Smooth muscle cell (in vitro differentiated cells): Measurements from ENCODE around the gene RBM33. TPM values are rescaled to one million over a fixed set of nuclear protein-coding genes. Genes with fewer than 3 reads are reported as not detected.

Source experiments
- DNase-seq: peaks from one replicate; lab custom pipeline; 2025; ENCODE audit not compliant: unreplicated experiment; lab: John Stamatoyannopoulos, UW
- H2AFZ ChIP-seq: fragments of 200-600 bp; sonication (generic); 2 replicates; pipeline ENCODE4 v1.6.0; 2016; ENCODE audit warnings: antibody characterized with exemption, low read depth, mild to moderate bottlenecking
- H3F3A ChIP-seq: fragments of 200-600 bp; sonication (generic); 2 replicates; pipeline ENCODE4 v1.6.0; 2017; ENCODE audit warnings: antibody characterized with exemption, low read depth
- H3K27ac ChIP-seq: fragments of 200-600 bp; sonication (generic); 2 replicates; pipeline ENCODE4 v1.5.1; 2016; ENCODE audit warnings: low read depth, mild to moderate bottlenecking
- H3K27me3 ChIP-seq: fragments of 200-600 bp; sonication (generic); 2 replicates; pipeline ENCODE4 v1.6.1; 2016; ENCODE audit warnings: low read depth, mild to moderate bottlenecking
- H3K36me3 ChIP-seq: fragments of 200-600 bp; sonication (generic); 2 replicates; pipeline ENCODE4 v1.5.1; 2016; ENCODE audit warnings: low read depth
- H3K4me1 ChIP-seq: fragments of 200-600 bp; sonication (generic); 2 replicates; pipeline ENCODE4 v1.5.1; 2016; ENCODE audit warnings: low read depth
- H3K4me2 ChIP-seq: fragments of 200-600 bp; sonication (generic); 2 replicates; pipeline ENCODE4 v1.6.0; 2016; ENCODE audit warnings: mild to moderate bottlenecking
- H3K4me3 ChIP-seq: fragments of 200-600 bp; sonication (generic); 2 replicates; pipeline ENCODE4 v1.5.1; 2016; ENCODE audit warnings: mild to moderate bottlenecking
- H3K79me2 ChIP-seq: fragments of 200-600 bp; sonication (generic); 2 replicates; pipeline ENCODE4 v1.6.0; 2016; ENCODE audit warnings: low read depth, mild to moderate bottlenecking
- H3K9ac ChIP-seq: fragments of 200-600 bp; sonication (generic); 2 replicates; pipeline ENCODE4 v1.6.0; 2016; ENCODE audit warnings: low read depth
- H3K9me3 ChIP-seq: fragments of 200-600 bp; sonication (generic); replicated peaks from 2 replicates; pipeline ENCODE4 v1.5.1; 2016; ENCODE audit warnings: low read depth
- H4K20me1 ChIP-seq: fragments of 200-600 bp; sonication (generic); 2 replicates; pipeline ENCODE4 v1.6.0; 2016; ENCODE audit warnings: low read depth
- CTCF ChIP-seq: fragments of 200-600 bp; sonication (generic); IDR thresholded peaks from 2 replicates; pipeline ENCODE4 v1.5.1; 2017; ENCODE audit warnings: borderline replicate concordance, mild to moderate bottlenecking, antibody characterized with exemption; ENCODE audit not compliant: insufficient read depth, poor library complexity, severe bottlenecking
- WGBS: methylation state at CpG from one replicate; pipeline ENCODE4 v1.1.7; 2016; ENCODE audit warnings: low lambda C conversion rate; 5-methylcytosine and 5-hydroxymethylcytosine counted together
- polyA plus RNA-seq: library from polyadenylated mRNA; unstranded; fragments of >200 nt; fragmentation: Nextera tagmentation; extraction: Ambion mirVana; gene quantifications from 2 replicates; pipeline ENCODE4 v1.2.1, GENCODE V29; 2016
- total RNA-seq: library from RNA; depleted of rRNA; stranded (reverse); fragments of >200 nt; gene quantifications from 2 replicates; pipeline ENCODE4 v1.2.3, GENCODE V29; 2014

Gene RBM33
- total and polyA plus RNA-seq, 2 experiments from 2014 or later = 22.5 to 25.3 TPM

- no peak overlapping the region for H3K4me3 ChIP-seq
- DNase-seq = no peak
- no peak overlapping the region for H3K9ac ChIP-seq
- H3K79me2 ChIP-seq = no peaks in the 10 kb centered on the region
- H3F3A ChIP-seq = peaks cover 7% of the 10 kb centered on the region
- H3K4me1 ChIP-seq = no peaks in the 10 kb centered on the region
- peaks cover 5% of the 10 kb centered on the region for H3K27me3 ChIP-seq
- no peaks in the 10 kb centered on the region for H4K20me1 ChIP-seq
- 61% methylated on average over 8 of the region's 8 CpGs for WGBS
- H3K36me3 ChIP-seq = no peaks in the 10 kb centered on the region
- no peak overlapping the region for H3K27ac ChIP-seq
- no peaks in the 10 kb centered on the region for H3K9me3 ChIP-seq
- H2AFZ ChIP-seq = no peak overlapping the region
- H3K4me2 ChIP-seq = no peak overlapping the region
- no peak for TF ChIP-seq CTCF
Measured at GRCh38 chr7:155790666-155791065, 146.2 kb downstream of the RBM33 start.

GRCh38 chr7:155791214-155791737 lies 146.8 kb downstream of the RBM33 start:
- Histone ChIP-seq H3K4me1 (no peaks in the 10 kb centered on the region), H4K20me1 (no peaks in the 10 kb centered on the region), H2AFZ (no peak overlapping the region), H3K36me3 (no peaks in the 10 kb centered on the region), H3F3A (peaks cover 2% of the 10 kb centered on the region), H3K27ac (no peak overlapping the region), H3K9me3 (no peaks in the 10 kb centered on the region), H3K4me2 (no peak overlapping the region), H3K27me3 (peaks cover 11% of the 10 kb centered on the region), H3K79me2 (no peaks in the 10 kb centered on the region), H3K4me3 (no peak overlapping the region), H3K9ac (no peak overlapping the region)
- TF ChIP-seq CTCF = no peak
- no peak for DNase-seq
- 83% methylated on average over 19 of the region's 19 CpGs for WGBS

GRCh38 chr7:155791836-155792235 lies 147.4 kb downstream of the RBM33 start:
- Histone ChIP-seq H3K27ac (no peak overlapping the region), H4K20me1 (no peaks in the 10 kb centered on the region), H3K9ac (no peak overlapping the region), H3K9me3 (no peaks in the 10 kb centered on the region), H3K27me3 (peaks cover 17% of the 10 kb centered on the region), H3F3A (no peaks in the 10 kb centered on the region), H2AFZ (no peak overlapping the region), H3K4me3 (no peak overlapping the region), H3K4me2 (no peak overlapping the region), H3K4me1 (no peaks in the 10 kb centered on the region), H3K79me2 (no peaks in the 10 kb centered on the region), H3K36me3 (no peaks in the 10 kb centered on the region)
- TF ChIP-seq CTCF = no peak
- DNase-seq = no peak
- WGBS = 88% methylated on average over 3 of the region's 7 CpGs

GRCh38 chr7:155792315-155792960 lies 148.0 kb downstream of the RBM33 start:
- H3K4me2 ChIP-seq = no peak overlapping the region
- no peaks in the 10 kb centered on the region for H3K4me1 ChIP-seq
- no peak for TF ChIP-seq CTCF
- no peaks in the 10 kb centered on the region for H4K20me1 ChIP-seq
- no peak overlapping the region for H3K4me3 ChIP-seq
- no peak for DNase-seq
- H3K79me2 ChIP-seq = no peaks in the 10 kb centered on the region
- no peaks in the 10 kb centered on the region for H3K9me3 ChIP-seq
- H3K9ac ChIP-seq = no peak overlapping the region
- H3F3A ChIP-seq = no peaks in the 10 kb centered on the region
- H2AFZ ChIP-seq = no peak overlapping the region
- no peaks in the 10 kb centered on the region for H3K36me3 ChIP-seq
- WGBS = 97% methylated on average over 10 of the region's 14 CpGs
- peaks cover 17% of the 10 kb centered on the region for H3K27me3 ChIP-seq
- no peak overlapping the region for H3K27ac ChIP-seq
